ENCODE data around the gene JMJD8.

DNA sequence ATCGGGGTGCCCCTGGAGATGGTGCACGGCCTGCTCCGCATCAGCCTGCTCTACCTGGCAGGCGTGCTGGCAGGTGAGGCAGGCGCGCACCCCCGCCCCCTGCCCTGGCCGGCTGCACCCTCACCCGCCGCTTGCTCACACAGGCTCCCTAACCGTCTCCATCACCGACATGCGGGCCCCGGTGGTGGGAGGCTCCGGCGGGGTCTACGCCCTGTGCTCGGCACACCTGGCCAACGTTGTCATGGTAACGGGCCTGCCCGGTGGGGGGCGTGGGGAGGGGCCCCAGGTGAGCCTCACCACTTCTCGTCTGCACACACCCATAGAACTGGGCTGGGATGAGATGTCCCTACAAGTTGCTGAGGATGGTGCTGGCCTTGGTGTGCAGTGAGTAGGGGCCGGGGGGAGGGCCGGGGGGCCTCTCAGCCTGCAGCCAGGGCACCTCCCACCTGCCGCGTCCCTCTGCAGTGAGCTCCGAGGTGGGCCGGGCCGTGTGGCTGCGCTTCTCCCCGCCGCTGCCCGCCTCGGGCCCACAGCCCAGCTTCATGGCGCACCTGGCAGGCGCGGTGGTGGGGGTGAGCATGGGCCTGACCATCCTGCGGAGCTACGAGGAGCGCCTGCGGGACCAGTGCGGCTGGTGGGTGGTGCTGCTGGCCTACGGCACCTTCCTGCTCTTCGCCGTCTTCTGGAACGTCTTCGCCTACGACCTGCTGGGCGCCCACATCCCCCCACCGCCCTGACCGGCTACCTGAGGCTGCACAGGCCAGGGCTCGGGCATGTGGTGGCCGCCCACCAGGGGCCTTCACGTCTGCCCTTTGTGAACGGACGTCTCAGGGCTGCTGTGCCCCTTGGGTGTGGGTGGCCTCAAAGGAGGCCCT, 6.6 kb downstream of the JMJD8 start:
- TF ChIP-seq NONO (IDR thresholded peaks at IDR 0.05; ENCODE audit: low read depth in 2 of 2, low read length in 1 of 2) (no peak), RHOXF2B (CRISPR knock-in tag; conservative IDR thresholded peaks at IDR 0.05) (no peak), CTCF (IDR thresholded peaks at IDR 0.05 in 2 of 3, conservative IDR thresholded peaks at IDR 0.05 in 1 of 3; ENCODE audit: insufficient read depth in 2 of 3, low read depth in 1 of 3, low read length in 3 of 3) (no peak), ADNP (tag; IDR thresholded peaks at IDR 0.05) (no peak), ZNF311 (CRISPR knock-in tag; IDR thresholded peaks at IDR 0.05) (no peak), ZFX (CRISPR knock-in tag; IDR thresholded peaks at IDR 0.05) (no peak), RNF2 (IDR thresholded peaks at IDR 0.05) (no peak)
- TF ChIP-seq, protein P1, sequence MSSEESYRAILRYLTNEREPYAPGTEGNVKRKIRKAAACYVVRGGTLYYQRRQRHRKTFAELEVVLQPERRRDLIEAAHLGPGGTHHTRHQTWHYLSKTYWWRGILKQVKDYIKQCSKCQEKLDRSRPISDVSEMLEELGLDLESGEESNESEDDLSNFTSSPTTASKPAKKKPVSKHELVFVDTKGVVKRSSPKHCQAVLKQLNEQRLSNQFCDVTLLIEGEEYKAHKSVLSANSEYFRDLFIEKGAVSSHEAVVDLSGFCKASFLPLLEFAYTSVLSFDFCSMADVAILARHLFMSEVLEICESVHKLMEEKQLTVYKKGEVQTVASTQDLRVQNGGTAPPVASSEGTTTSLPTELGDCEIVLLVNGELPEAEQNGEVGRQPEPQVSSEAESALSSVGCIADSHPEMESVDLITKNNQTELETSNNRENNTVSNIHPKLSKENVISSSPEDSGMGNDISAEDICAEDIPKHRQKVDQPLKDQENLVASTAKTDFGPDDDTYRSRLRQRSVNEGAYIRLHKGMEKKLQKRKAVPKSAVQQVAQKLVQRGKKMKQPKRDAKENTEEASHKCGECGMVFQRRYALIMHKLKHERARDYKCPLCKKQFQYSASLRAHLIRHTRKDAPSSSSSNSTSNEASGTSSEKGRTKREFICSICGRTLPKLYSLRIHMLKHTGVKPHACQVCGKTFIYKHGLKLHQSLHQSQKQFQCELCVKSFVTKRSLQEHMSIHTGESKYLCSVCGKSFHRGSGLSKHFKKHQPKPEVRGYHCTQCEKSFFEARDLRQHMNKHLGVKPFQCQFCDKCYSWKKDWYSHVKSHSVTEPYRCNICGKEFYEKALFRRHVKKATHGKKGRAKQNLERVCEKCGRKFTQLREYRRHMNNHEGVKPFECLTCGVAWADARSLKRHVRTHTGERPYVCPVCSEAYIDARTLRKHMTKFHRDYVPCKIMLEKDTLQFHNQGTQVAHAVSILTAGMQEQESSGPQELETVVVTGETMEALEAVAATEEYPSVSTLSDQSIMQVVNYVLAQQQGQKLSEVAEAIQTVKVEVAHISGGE (CRISPR knock-in tag; IDR thresholded peaks at IDR 0.05): no peak

Data from K562 (cell line).